ENCODE data around the gene TEDC1.

Gene TEDC1

DNA sequence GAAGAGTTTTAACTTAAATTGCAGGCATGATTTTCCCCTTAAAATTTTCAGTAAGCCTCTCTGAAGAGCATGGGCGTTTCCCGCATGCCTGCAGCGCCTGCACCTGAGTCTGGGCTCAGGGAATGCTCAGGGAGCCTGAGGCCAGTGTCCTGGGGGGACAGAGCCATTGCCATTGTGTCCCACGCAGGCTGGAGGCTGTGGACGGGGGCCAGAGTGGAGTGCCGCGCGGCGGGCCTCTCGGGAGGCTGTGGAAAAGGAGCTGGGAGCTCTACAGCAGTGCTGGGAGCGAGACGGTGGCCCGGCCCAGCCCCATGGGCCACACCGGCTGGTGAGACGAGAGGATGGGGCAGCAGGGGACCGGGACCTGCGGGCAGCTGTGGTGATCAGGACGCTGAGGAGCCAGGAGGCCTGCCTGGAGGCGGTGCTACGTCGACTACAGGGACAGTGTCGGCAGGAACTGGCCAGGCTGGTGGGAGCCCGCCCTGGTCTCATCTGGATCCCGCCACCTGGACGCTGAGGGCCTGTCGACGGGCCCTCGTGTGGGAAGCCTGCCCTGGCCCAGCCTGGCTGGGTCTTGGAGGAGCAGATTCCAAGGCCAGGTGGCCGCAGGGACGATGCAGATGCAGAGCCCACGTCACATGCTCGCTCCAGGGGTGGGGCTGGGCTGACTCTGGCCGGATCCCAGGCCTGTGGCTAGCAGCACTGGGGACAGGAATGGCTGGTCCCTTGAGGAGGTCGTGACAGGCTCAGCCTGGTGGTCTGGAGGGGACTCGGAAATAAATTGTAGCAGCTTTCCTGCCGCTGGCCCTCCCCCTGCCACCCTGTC lies 7.6 kb downstream of the TEDC1 start:
- TF ChIP-seq, protein P1, sequence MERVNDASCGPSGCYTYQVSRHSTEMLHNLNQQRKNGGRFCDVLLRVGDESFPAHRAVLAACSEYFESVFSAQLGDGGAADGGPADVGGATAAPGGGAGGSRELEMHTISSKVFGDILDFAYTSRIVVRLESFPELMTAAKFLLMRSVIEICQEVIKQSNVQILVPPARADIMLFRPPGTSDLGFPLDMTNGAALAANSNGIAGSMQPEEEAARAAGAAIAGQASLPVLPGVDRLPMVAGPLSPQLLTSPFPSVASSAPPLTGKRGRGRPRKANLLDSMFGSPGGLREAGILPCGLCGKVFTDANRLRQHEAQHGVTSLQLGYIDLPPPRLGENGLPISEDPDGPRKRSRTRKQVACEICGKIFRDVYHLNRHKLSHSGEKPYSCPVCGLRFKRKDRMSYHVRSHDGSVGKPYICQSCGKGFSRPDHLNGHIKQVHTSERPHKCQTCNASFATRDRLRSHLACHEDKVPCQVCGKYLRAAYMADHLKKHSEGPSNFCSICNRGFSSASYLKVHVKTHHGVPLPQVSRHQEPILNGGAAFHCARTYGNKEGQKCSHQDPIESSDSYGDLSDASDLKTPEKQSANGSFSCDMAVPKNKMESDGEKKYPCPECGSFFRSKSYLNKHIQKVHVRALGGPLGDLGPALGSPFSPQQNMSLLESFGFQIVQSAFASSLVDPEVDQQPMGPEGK (CRISPR knock-in tag; IDR thresholded peaks at IDR 0.05; ENCODE audit: borderline replicate concordance), result no peak
- TF ChIP-seq ZNF8 (CRISPR knock-in tag; IDR thresholded peaks at IDR 0.05), result no peak
- no peak for TF ChIP-seq TCF4 (CRISPR knock-in tag; IDR thresholded peaks at IDR 0.05; ENCODE audit: borderline replicate concordance)
- TF ChIP-seq CSDC2 (CRISPR knock-in tag; IDR thresholded peaks at IDR 0.05), result no peak
- TF ChIP-seq ISL1 (CRISPR knock-in tag; IDR thresholded peaks at IDR 0.05), result no peak
- no peak for TF ChIP-seq SNAI2 (CRISPR knock-in tag; IDR thresholded peaks at IDR 0.05)
- TF ChIP-seq BACH2 (CRISPR knock-in tag; IDR thresholded peaks at IDR 0.05; ENCODE audit: borderline replicate concordance), result no peak
- no peak for TF ChIP-seq OSR1 (CRISPR knock-in tag; IDR thresholded peaks at IDR 0.05)
- TF ChIP-seq, protein P2, sequence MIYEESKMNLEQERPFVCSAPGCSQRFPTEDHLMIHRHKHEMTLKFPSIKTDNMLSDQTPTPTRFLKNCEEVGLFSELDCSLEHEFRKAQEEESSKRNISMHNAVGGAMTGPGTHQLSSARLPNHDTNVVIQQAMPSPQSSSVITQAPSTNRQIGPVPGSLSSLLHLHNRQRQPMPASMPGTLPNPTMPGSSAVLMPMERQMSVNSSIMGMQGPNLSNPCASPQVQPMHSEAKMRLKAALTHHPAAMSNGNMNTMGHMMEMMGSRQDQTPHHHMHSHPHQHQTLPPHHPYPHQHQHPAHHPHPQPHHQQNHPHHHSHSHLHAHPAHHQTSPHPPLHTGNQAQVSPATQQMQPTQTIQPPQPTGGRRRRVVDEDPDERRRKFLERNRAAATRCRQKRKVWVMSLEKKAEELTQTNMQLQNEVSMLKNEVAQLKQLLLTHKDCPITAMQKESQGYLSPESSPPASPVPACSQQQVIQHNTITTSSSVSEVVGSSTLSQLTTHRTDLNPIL (CRISPR knock-in tag; IDR thresholded peaks at IDR 0.05; ENCODE audit: low read depth), result no peak
- TF ChIP-seq PPARA (CRISPR knock-in tag; IDR thresholded peaks at IDR 0.05; ENCODE audit: borderline replicate concordance), result no peak
- TF ChIP-seq, protein P3, sequence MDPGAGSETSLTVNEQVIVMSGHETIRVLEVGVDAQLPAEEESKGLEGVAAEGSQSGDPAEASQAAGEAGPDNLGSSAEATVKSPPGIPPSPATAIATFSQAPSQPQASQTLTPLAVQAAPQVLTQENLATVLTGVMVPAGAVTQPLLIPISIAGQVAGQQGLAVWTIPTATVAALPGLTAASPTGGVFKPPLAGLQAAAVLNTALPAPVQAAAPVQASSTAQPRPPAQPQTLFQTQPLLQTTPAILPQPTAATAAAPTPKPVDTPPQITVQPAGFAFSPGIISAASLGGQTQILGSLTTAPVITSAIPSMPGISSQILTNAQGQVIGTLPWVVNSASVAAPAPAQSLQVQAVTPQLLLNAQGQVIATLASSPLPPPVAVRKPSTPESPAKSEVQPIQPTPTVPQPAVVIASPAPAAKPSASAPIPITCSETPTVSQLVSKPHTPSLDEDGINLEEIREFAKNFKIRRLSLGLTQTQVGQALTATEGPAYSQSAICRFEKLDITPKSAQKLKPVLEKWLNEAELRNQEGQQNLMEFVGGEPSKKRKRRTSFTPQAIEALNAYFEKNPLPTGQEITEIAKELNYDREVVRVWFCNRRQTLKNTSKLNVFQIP (CRISPR knock-in tag; IDR thresholded peaks at IDR 0.05; ENCODE audit: borderline replicate concordance, low read depth), result no peak
- no peak for ATAC-seq

DNA sequence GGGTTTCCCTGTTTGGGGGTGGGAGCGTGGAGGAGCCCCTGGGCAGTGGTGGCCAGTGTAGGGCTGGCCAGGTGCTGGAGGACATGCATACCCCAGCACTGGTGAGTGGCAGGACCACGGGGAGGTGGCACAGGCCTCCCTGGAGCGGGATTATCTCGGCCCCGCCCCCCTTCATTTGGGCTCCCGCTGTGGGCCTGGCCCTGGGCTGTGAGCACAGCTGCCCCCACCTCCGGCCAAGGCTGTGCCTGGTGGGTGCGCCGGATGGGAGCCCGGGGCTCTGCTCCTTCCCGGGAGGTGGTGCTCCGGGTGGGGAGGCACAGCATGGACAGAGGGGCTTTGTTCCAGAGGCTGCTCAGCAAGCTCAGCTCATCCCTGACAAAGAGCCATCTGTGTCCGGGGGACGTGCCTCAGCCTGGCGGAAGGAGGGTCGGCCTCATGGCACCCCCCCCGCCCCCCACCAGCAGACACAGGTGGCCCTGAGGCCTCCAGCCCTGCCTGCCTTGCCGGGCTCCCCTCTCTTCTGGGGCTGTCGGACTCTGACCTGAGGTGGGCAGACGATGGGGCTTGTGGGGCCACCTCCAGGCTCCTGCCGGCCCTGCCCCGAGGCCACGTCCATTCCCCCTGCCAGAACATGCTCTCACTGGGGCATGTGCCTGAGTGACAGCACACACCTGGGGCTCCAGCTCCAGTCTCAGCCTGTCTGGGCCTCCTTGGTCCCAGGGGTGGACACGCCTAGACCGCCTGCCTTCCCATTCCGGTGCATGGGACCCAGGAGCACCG lies 8.4 kb downstream of the TEDC1 start:
- ATAC-seq, result no peak
- TF ChIP-seq PPARA (CRISPR knock-in tag; IDR thresholded peaks at IDR 0.05; ENCODE audit: borderline replicate concordance) (no peak), SNAI2 (CRISPR knock-in tag; IDR thresholded peaks at IDR 0.05) (no peak)

DNA sequence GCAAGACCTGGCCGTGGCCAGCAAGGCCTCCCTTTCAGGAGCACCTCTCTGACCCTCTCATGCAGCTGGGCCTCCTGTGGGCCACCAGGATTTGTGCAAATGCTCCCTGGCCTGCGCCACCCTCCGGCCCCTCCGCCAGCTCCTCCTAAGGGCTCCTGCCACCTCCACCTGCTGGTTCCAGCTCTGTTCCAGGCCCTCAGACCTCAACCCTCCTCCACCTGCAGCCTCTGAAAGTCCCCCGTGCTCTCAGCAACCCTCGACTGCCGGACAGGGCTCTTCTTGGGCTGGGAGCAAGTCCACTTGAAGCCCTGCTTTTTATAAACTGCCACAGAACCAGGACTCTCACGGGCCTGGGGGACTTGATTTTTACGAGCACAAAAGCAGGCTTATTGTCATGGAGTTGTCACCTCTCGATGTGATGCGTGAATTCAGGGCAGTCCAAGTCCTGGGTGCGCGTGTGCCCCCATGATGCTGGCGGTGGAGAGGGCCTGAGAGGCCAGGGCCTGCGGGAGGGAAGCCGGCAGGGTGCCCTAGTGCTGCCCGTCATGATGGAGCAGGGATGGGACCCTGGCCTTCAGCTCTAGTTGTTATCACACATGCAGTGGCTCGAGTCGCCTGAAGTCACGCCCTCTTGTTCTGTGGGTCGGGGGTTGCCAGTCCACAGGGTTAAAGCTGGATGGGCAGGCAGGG lies 9.1 kb downstream of the TEDC1 start:
- TF ChIP-seq GLIS3 (CRISPR knock-in tag; IDR thresholded peaks at IDR 0.05) (no peak), PPARA (CRISPR knock-in tag; IDR thresholded peaks at IDR 0.05; ENCODE audit: borderline replicate concordance) (no peak), OSR1 (CRISPR knock-in tag; IDR thresholded peaks at IDR 0.05) (no peak), TOX (CRISPR knock-in tag; IDR thresholded peaks at IDR 0.05; ENCODE audit: borderline replicate concordance) (no peak), ZFP3 (CRISPR knock-in tag; IDR thresholded peaks at IDR 0.05) (no peak), ESRRG (CRISPR knock-in tag; IDR thresholded peaks at IDR 0.05) (no peak), ARNTL (CRISPR knock-in tag; IDR thresholded peaks at IDR 0.05; ENCODE audit: borderline replicate concordance, low read depth) (no peak), ZNF565 (CRISPR knock-in tag; conservative IDR thresholded peaks at IDR 0.05; ENCODE audit: low read depth) (no peak), RARB (CRISPR knock-in tag; IDR thresholded peaks at IDR 0.05) (no peak), SNAI2 (CRISPR knock-in tag; IDR thresholded peaks at IDR 0.05) (no peak), ZFP30 (CRISPR knock-in tag; IDR thresholded peaks at IDR 0.05) (no peak), CSDC2 (CRISPR knock-in tag; IDR thresholded peaks at IDR 0.05) (no peak), BACH2 (CRISPR knock-in tag; IDR thresholded peaks at IDR 0.05; ENCODE audit: borderline replicate concordance) (no peak), TCF4 (CRISPR knock-in tag; IDR thresholded peaks at IDR 0.05; ENCODE audit: borderline replicate concordance) (no peak), ISL1 (CRISPR knock-in tag; IDR thresholded peaks at IDR 0.05) (no peak), ZC3H10 (CRISPR knock-in tag; IDR thresholded peaks at IDR 0.05) (no peak)
- TF ChIP-seq, protein P4, sequence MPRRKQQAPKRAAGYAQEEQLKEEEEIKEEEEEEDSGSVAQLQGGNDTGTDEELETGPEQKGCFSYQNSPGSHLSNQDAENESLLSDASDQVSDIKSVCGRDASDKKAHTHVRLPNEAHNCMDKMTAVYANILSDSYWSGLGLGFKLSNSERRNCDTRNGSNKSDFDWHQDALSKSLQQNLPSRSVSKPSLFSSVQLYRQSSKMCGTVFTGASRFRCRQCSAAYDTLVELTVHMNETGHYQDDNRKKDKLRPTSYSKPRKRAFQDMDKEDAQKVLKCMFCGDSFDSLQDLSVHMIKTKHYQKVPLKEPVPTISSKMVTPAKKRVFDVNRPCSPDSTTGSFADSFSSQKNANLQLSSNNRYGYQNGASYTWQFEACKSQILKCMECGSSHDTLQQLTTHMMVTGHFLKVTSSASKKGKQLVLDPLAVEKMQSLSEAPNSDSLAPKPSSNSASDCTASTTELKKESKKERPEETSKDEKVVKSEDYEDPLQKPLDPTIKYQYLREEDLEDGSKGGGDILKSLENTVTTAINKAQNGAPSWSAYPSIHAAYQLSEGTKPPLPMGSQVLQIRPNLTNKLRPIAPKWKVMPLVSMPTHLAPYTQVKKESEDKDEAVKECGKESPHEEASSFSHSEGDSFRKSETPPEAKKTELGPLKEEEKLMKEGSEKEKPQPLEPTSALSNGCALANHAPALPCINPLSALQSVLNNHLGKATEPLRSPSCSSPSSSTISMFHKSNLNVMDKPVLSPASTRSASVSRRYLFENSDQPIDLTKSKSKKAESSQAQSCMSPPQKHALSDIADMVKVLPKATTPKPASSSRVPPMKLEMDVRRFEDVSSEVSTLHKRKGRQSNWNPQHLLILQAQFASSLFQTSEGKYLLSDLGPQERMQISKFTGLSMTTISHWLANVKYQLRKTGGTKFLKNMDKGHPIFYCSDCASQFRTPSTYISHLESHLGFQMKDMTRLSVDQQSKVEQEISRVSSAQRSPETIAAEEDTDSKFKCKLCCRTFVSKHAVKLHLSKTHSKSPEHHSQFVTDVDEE (CRISPR knock-in tag; IDR thresholded peaks at IDR 0.05), result no peak
- TF ChIP-seq, protein P2 (CRISPR knock-in tag; IDR thresholded peaks at IDR 0.05; ENCODE audit: low read depth), result no peak
- TF ChIP-seq, protein P3 (CRISPR knock-in tag; IDR thresholded peaks at IDR 0.05; ENCODE audit: borderline replicate concordance, low read depth), result no peak
- no peak for ATAC-seq

Data from SK-N-SH treated with all-trans-retinoic acid at 6 μM for 48 hours (cell line).